Suprapubic skin (tissue), 4 donors: ENCODE data around the gene STAG1.

Experiments
- CTCF ChIP-seq, 2 donors: fragments of 200-600 bp in 1 of 2; fragments of 450-650 bp in 1 of 2; sonication (generic) in 1 of 2; IDR thresholded peaks; one replicate each; pipeline ENCODE4 v1.5.1; 2016 to 2019; ENCODE audit warnings: antibody characterized with exemption in 2 of 2, mild to moderate bottlenecking in 1 of 2, moderate library complexity in 1 of 2
- EP300 ChIP-seq: sonication (generic); formaldehyde crosslinking; IDR thresholded peaks from one replicate; pipeline ENCODE4 v1.6.1; 2017; ENCODE audit warnings: antibody characterized with exemption
- POLR2A ChIP-seq, 2 donors: fragments of 450-650 bp; IDR thresholded peaks; one replicate each; pipeline ENCODE4 v1.6.1; 2017; ENCODE audit warnings: antibody characterized with exemption in 2 of 2, mild to moderate bottlenecking in 2 of 2, moderate library complexity in 2 of 2
- POLR2AphosphoS5 ChIP-seq, 3 donors: sonication (generic); formaldehyde crosslinking; IDR thresholded peaks; one replicate each; pipeline ENCODE4 v1.6.1; 2017; ENCODE audit warnings: antibody characterized with exemption in 3 of 3

GRCh38 chr3:136780741-136781140, 28.6 kb upstream of the STAG1 start:
- TF ChIP-seq CTCF (IDR thresholded peaks at IDR 0.05) (no peak), POLR2AphosphoS5 (IDR thresholded peaks at IDR 0.05) (no peak), POLR2A (IDR thresholded peaks at IDR 0.05) (no peak), EP300 (no peak)
